ENCODE measurements around the gene MAPK7.

Gene MAPK7

DNA sequence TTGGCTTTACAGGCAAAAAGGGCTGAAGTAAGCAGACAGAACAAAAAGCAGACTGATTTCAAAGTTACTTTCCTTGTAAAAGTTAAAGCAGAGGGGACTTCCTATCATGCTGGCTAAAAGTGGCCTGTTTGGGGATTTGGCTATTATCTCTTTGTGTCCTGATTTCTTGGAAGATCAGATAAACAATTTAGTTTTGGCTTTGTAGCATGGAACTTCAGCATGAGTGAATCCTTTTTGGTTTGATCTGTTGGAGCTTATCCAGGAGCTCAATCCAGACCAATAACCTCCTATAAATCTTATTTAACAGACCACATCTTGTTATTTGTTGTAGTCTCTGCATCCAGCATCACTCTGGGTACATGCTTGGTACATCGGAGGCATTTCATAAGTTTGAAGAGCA lies 23.9 kb downstream of the MAPK7 start:
- no peak for FAIRE-seq

DNA sequence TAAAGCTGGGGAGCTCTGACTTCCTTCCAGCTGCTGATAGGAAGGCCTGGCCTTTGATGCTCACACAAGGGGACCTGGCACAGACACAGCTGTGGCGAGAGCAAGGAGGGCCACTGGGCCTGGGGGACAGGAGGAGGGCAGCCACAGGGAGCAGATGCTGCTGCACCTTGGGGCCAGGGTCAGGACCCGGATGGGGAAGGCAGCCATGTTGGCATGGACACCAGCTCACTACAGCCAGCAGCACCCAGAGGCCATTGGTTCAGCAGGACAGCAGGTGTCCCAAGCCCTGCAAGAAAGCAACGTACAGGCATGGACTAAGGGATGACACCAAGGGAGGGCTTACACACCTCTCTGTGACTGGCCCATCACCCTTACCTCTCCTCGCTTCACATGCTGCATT lies 24.7 kb downstream of the MAPK7 start:
- no peak for FAIRE-seq

GRCh38 chr17:19404264-19404663 lies 26.0 kb downstream of the MAPK7 start:
- FAIRE-seq, result no peak

GRCh38 chr17:19405114-19405513 lies 26.8 kb downstream of the MAPK7 start:
- no peak for FAIRE-seq

- no peak for FAIRE-seq
Measured at GRCh38 chr17:19407601-19408345, 29.5 kb downstream of the MAPK7 start.

- no peak for FAIRE-seq
Measured at GRCh38 chr17:19408346-19408710, 30.0 kb downstream of the MAPK7 start.

GRCh38 chr17:19409066-19409465 lies 30.8 kb downstream of the MAPK7 start:
- FAIRE-seq, result no peak

GRCh38 chr17:19409509-19409908 lies 31.2 kb downstream of the MAPK7 start:
- no peak for FAIRE-seq

DNA sequence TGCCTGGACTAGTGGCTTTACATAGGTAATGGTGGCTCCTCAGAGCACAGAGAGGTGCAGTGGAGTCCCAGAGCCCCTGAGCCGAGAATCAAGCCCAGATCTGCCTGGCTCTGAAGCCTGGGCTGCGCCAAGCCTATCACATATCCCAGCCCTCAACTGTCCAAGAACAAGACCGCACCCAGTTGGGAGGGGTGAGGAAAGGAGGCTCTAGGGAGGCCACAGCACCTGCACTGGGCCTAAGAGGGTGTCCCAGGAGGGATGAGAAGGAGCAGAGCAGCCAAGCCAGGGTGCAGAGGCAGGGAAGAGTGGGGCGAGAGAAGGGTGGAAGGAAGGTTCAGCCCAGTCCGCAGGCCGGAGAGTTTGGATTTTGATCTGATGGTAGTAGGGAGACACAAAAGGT lies 31.8 kb downstream of the MAPK7 start:
- FAIRE-seq, result no peak

- no peak for FAIRE-seq
Measured at GRCh38 chr17:19410875-19411620, 32.8 kb downstream of the MAPK7 start, which contains the start of gene RNF112. Gene RNF112 (plus strand): TSS chr17:19411232. CDS start chr17:19411409, 177 bp downstream.

- no peak for FAIRE-seq
Measured at GRCh38 chr17:19411631-19412030, 33.3 kb downstream of the MAPK7 start.

GRCh38 chr17:19412510-19412909 lies 34.2 kb downstream of the MAPK7 start:
- no peak for FAIRE-seq

DNA sequence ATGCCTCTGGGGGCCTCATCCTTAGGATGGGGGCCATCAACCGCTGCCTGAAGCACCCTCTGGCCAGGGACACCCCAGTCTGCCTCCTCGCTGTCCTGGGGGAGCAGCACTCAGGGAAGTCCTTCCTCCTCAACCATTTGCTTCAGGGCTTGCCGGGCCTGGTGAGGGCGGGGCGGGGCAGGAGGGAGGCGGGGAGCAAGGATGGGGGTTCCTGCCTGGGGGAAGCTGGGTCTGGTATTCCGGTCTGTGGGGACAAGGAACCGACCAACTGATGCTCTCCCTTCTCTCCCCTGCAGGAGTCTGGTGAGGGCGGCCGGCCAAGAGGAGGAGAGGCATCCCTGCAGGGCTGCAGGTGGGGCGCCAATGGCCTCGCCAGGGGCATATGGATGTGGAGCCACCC lies 34.7 kb downstream of the MAPK7 start:
- FAIRE-seq, result no peak

- no peak for FAIRE-seq
Measured at GRCh38 chr17:19413761-19414160, 35.5 kb downstream of the MAPK7 start.

- no peak for FAIRE-seq
Measured at GRCh38 chr17:19414396-19415280, 36.3 kb downstream of the MAPK7 start.

DNA sequence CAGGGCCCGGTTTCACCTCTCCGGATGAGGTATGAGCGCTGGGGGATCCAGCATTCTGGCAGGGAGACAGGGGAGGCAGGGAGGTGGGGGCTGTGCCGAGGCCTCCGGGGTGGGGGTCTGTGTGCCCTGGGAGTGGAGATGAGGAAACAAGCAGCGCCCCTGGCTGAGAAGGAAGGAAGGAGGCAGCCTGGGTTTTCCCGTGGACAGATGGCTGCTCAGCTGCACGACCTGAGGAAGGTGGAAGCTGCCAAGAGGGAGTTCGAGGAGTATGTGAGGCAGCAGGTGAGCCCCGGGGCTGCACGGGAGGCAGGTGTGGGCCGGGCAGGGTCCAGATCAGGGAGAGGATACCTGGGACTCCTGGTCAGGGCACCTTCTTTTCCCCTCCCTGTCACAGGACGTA lies 37.0 kb downstream of the MAPK7 start:
- FAIRE-seq, result no peak

DNA sequence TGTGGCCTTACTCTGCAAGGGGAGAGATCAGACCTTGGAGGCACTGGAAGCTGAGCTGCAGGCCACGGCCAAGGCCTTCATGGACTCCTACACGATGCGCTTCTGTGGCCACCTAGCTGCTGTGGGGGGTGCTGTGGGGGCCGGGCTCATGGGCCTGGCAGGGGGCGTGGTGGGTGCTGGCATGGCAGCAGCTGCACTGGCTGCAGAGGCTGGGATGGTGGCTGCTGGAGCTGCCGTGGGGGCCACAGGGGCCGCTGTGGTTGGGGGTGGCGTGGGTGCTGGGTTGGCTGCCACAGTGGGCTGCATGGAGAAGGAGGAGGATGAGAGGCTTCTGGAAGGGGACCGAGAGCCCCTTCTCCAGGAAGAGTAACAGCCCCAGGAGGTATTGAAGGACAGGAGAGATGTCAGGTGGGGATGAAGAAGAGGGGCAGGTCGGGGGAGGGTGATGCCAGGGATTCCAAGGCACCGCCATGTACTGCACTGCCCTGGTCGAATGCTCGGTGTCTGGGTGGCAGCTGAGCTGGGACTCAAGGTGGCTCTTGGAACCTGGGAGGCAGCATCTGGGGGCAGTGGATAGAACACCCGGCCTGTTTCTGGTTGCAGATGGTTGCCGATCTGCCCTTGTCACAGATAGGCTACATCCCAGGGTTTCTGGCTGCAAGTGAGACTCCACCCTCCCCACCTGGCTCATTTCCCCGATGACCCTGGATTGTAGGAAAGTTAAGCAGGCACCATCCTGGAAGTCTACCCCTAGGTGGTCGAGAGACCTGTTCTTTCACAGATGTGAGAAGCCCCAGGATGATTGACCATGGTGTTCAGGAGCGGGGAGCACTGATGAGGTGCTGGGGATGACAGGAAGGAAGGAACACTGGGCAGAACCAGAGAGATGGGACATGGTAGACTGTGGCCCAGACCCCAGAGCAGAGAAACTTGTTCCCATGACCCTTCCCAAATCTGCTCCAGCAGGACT lies 37.8 kb downstream of the MAPK7 start:
- FAIRE-seq, result no peak

DNA sequence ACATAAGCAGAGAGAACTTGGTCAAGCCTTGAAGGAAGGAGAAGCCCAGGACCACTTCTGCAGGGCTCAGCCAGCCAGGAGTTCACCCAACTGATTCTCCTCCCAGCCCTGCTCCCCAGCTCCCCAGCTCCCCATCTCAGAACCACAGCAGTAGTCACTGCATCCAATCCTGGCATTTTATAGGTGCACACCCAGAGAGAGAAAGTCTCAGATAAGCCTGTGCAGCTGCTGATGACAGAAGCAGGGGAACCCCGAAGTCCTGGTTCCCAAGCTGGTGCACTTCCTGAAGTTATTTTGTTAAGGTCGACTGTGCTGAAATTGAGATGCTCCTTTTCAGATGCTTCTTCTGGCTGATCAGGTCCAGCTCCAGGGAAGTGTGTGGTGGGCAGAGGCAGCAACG lies 39.3 kb downstream of the MAPK7 start:
- no peak for FAIRE-seq

- FAIRE-seq, result no peak
Measured at GRCh38 chr17:19418251-19418992, 40.1 kb downstream of the MAPK7 start.

- no peak for FAIRE-seq
Measured at GRCh38 chr17:19421219-19421618, 42.9 kb downstream of the MAPK7 start.

- FAIRE-seq, result no peak
Measured at GRCh38 chr17:19421926-19422325, 43.6 kb downstream of the MAPK7 start.

All from colon (tissue), 2 donors.